OCI-LY7 (cell line): Measurements from ENCODE around the gene NHS. TPM values are rescaled to one million over a fixed set of nuclear protein-coding genes. Genes with fewer than 3 reads are reported as not detected.

ENCODE experiments used
- BruUV-seq: library from RNA; stranded (reverse); fragments of 400-500 nt; replicated peaks from 2 replicates; lab custom pipeline; 2021; lab: Mats Ljungman, UMichigan
- CTCF ChIA-PET: fragments of 300-600 bp; sonication (Branson Sonifier 250); formaldehyde crosslinking; loops from one replicate; lab custom pipeline; 2022; ENCODE audit warnings: antibody characterized with exemption; ENCODE audit not compliant: unreplicated experiment; lab: Charles Lee
- POLR2A ChIA-PET: fragments of 300-600 bp; sonication (Branson Sonifier 250); formaldehyde crosslinking; loops from one replicate; lab custom pipeline; 2022; ENCODE audit warnings: antibody characterized with exemption; lab: Charles Lee
- DNase-seq: peaks from one replicate; pipeline ENCODE4 v3.0.0-alpha.2; 2015; ENCODE audit warnings: low spot score
- H2AFZ ChIP-seq: fragments of 200-600 bp; sonication (generic), shearing (Covaris generic); 2 replicates; pipeline ENCODE4 v1.6.1; 2014; ENCODE audit warnings: mild to moderate bottlenecking, antibody characterized with exemption, low read length, moderate library complexity
- H3K27ac ChIP-seq: fragments of 200-600 bp; sonication (generic); 2 replicates; pipeline ENCODE4 v1.5.1; 2014; ENCODE audit warnings: mixed run types, low read depth, mild to moderate bottlenecking, moderate library complexity, low read length, inconsistent platforms; ENCODE audit not compliant: poor library complexity, severe bottlenecking
- H3K36me3 ChIP-seq: fragments of 200-600 bp; sonication (generic); 2 replicates; pipeline ENCODE4 v1.6.1; 2014; ENCODE audit warnings: mild to moderate bottlenecking, antibody characterized with exemption, low read length, moderate library complexity, mixed read lengths; ENCODE audit not compliant: insufficient read depth
- H3K4me1 ChIP-seq: fragments of 200-600 bp; sonication (generic); 2 replicates; pipeline ENCODE4 v1.5.1; 2014; ENCODE audit warnings: mild to moderate bottlenecking, low read length; ENCODE audit not compliant: insufficient read depth, poor library complexity, severe bottlenecking
- H3K4me2 ChIP-seq: fragments of 200-600 bp; sonication (generic); 2 replicates; pipeline ENCODE4 v1.6.1; 2014; ENCODE audit warnings: mild to moderate bottlenecking, low read length
- H3K4me3 ChIP-seq: fragments of 200-600 bp; sonication (generic); 2 replicates; pipeline ENCODE4 v1.5.1; 2014; ENCODE audit warnings: mild to moderate bottlenecking, low read depth, low read length; ENCODE audit not compliant: poor library complexity, severe bottlenecking
- H3K79me2 ChIP-seq: fragments of 200-600 bp; sonication (generic); 2 replicates; pipeline ENCODE4 v1.6.1; 2016; ENCODE audit warnings: low read depth, mild to moderate bottlenecking, low read length, moderate library complexity, mixed read lengths; ENCODE audit not compliant: insufficient read depth
- H3K9me2 ChIP-seq: fragments of 200-600 bp; sonication (generic); 2 replicates; pipeline ENCODE4 v1.6.1; 2016; ENCODE audit warnings: mild to moderate bottlenecking, low read length, mixed read lengths; ENCODE audit not compliant: insufficient read depth
- H3K9me3 ChIP-seq: fragments of 200-600 bp; sonication (generic); 2 replicates; pipeline ENCODE4 v1.6.1; 2014; ENCODE audit warnings: mild to moderate bottlenecking, mixed run types, low read length, mixed read lengths
- H4K20me1 ChIP-seq: fragments of 200-600 bp; sonication (generic); 2 replicates; pipeline ENCODE4 v1.6.1; 2014; ENCODE audit warnings: mild to moderate bottlenecking, antibody characterized with exemption, low read length, moderate library complexity, mixed read lengths; ENCODE audit not compliant: insufficient read depth
- EZH2phosphoT487 ChIP-seq: fragments of 200-600 bp; sonication (generic); IDR thresholded peaks from 2 replicates; pipeline ENCODE4 v1.6.1; 2018; ENCODE audit warnings: low read depth, borderline replicate concordance, mild to moderate bottlenecking, mixed run types, antibody characterized with exemption, low read length, moderate library complexity, mixed read lengths
- intact Hi-C: fragments of 100-400 bp; cut with micrococcal nuclease; formaldehyde crosslinking; loops from one replicate; pipeline ENCODE4 v1.10.0; 2022; ENCODE audit not compliant: unreplicated experiment
- total RNA-seq, 2 experiments: library from RNA; depleted of rRNA in 1 of 2; stranded (reverse); fragments of >200 nt in 1 of 2; shearing (Covaris generic) in 1 of 2; gene quantifications; 2 replicates each; pipeline ENCODE4 v1.2.3, GENCODE V29; 2014 to 2022
- TF ChIP-seq, protein P1 (sequence below): fragments of 200-600 bp; sonication (generic); conservative IDR thresholded peaks from 2 replicates; pipeline ENCODE4 v1.5.1; 2014; ENCODE audit warnings: mild to moderate bottlenecking, antibody characterized with exemption, low read length, moderate library complexity, mixed read lengths

NHS gene
- total RNA-seq, 2 experiments from 2014 or later: not detected

DNA sequence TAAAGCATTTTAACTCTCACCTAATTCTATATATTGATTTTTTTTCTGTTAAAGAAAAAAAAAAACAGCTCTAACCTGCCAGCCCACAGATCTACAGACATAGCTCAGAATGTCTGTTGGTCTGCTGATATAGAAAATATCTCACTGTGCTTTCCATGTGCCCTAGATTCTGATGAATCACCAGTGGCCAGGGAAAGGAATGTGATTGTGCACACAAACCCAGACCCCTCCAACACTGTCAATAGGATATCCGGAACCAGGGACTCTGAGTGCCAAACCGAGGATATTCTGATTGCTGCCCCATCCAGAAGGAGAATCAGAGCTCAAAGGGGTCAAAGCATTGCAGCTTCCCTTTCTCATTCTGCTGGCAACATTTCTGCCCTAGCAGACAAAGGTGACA, 350.2 kb downstream of the NHS start:
- no peaks in the 10 kb centered on the region for H3K9me3 ChIP-seq
- no peak overlapping the region for H3K4me2 ChIP-seq
- ChIA-PET POLR2A (no interaction called here), CTCF (no interaction called here)
- intact Hi-C loops: no loop called here
- H3K9me2 ChIP-seq: no peaks in the 10 kb centered on the region
- H3K4me3 ChIP-seq: no peak overlapping the region
- H3K36me3 ChIP-seq: no peaks in the 10 kb centered on the region
- no peak for DNase-seq
- H3K27ac ChIP-seq: no peak overlapping the region
- H4K20me1 ChIP-seq: no peaks in the 10 kb centered on the region
- TF ChIP-seq, protein P1, sequence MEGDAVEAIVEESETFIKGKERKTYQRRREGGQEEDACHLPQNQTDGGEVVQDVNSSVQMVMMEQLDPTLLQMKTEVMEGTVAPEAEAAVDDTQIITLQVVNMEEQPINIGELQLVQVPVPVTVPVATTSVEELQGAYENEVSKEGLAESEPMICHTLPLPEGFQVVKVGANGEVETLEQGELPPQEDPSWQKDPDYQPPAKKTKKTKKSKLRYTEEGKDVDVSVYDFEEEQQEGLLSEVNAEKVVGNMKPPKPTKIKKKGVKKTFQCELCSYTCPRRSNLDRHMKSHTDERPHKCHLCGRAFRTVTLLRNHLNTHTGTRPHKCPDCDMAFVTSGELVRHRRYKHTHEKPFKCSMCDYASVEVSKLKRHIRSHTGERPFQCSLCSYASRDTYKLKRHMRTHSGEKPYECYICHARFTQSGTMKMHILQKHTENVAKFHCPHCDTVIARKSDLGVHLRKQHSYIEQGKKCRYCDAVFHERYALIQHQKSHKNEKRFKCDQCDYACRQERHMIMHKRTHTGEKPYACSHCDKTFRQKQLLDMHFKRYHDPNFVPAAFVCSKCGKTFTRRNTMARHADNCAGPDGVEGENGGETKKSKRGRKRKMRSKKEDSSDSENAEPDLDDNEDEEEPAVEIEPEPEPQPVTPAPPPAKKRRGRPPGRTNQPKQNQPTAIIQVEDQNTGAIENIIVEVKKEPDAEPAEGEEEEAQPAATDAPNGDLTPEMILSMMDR: no peak
- no peak for TF ChIP-seq EZH2phosphoT487
- BruUV-seq: no TSS peak
- no peaks in the 10 kb centered on the region for H3K79me2 ChIP-seq
- H3K4me1 ChIP-seq: no peaks in the 10 kb centered on the region
- no peak overlapping the region for H2AFZ ChIP-seq

DNA sequence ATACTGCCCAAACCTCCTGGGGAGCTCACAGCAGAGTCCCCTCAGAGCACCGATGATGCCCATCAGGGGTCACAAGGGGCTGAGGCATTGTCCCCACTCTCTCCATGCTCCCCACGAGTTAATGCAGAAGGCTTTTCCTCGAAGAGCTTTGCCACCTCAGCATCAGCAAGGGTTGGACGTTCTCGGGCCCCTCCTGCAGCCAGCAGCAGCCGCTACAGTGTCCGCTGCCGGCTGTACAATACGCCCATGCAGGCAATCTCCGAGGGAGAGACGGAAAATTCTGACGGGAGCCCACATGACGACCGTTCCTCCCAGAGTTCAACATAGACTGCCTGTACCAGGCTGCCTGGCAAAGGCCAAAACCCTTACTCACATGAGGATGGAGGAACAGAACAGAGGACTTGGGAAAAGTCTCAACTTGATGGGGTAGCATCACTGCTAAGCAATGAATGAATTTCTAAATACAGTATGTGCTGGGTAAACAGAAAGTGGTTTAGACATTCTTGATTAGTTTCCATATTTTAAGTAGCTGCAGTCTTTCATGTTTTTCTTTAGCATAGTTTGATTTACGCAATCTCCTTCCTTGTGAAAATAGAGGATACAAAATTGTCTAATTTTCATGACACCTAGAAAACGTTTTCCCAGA, 357.3 kb downstream of the NHS start:
- H4K20me1 ChIP-seq: no peaks in the 10 kb centered on the region
- H3K27ac ChIP-seq: no peak overlapping the region
- H3K4me3 ChIP-seq: no peak overlapping the region
- ChIA-PET POLR2A (interaction anchor here (1.1 kb wide), 1 partner anchor 485 kb away, joined by 3 read pairs; no protein-coding TSS in a partner anchor), CTCF (no interaction called here)
- no peak for DNase-seq
- H2AFZ ChIP-seq: no peak overlapping the region
- BruUV-seq: no TSS peak
- intact Hi-C loops: no loop called here
- no peak overlapping the region for H3K4me2 ChIP-seq
- H3K4me1 ChIP-seq: no peaks in the 10 kb centered on the region
- H3K9me2 ChIP-seq: no peaks in the 10 kb centered on the region
- no peaks in the 10 kb centered on the region for H3K9me3 ChIP-seq
- TF ChIP-seq EZH2phosphoT487: no peak
- TF ChIP-seq, protein P1: no peak
- no peaks in the 10 kb centered on the region for H3K36me3 ChIP-seq
- H3K79me2 ChIP-seq: no peaks in the 10 kb centered on the region

DNA sequence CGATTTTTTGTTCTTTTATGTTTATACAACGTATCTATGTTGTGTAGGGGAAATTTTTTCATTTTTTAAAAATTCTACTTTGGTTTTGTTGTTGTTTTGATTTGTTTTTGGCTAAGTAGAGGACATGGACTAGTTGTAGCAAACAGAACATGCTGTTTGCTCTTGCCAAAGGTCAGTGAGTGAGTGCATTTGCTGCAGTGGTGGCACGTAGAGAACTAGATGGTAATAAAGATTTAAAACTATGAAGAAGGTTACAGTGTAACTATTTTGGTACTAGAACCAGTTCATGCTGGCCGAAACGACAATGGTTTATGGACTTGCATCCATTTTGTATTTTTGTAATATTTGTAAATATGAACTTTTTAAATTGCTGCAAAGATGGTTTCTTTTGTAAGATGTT, 360.4 kb downstream of the NHS start:
- Histone ChIP-seq H3K9me2 (no peaks in the 10 kb centered on the region), H2AFZ (no peak overlapping the region), H3K4me3 (no peak overlapping the region), H3K4me2 (no peak overlapping the region), H3K27ac (no peak overlapping the region), H4K20me1 (no peaks in the 10 kb centered on the region), H3K9me3 (no peaks in the 10 kb centered on the region), H3K4me1 (no peaks in the 10 kb centered on the region), H3K36me3 (no peaks in the 10 kb centered on the region), H3K79me2 (no peaks in the 10 kb centered on the region)
- intact Hi-C loops: no loop called here
- ChIA-PET POLR2A (interaction anchor here (0.6 kb wide), 1 partner anchor 1115 kb away, joined by 3 read pairs; no protein-coding TSS in a partner anchor), CTCF (no interaction called here)
- BruUV-seq: no TSS peak
- no peak for TF ChIP-seq EZH2phosphoT487
- TF ChIP-seq, protein P1: no peak
- DNase-seq: no peak
